SK-N-SH (cell line): ENCODE data around the gene PIP5K1C. TPM values are rescaled to one million over a fixed set of nuclear protein-coding genes. Genes with fewer than 3 reads are reported as not detected.

Experiments used
- CTCF ChIA-PET: fragments of 300-600, 350-600 bp; formaldehyde crosslinking; extraction: SDS; loops from one replicate; lab custom pipeline; 2021; lab: Yijun Ruan, JAX
- POLR2A ChIA-PET: fragments of 350-600 bp; sonication (Branson Sonifier 250); formaldehyde crosslinking; extraction: SDS; loops from one replicate; lab custom pipeline; 2020; ENCODE audit warnings: antibody characterized with exemption, inconsistent platforms; lab: Yijun Ruan, JAX
- DNase-seq: peaks from one replicate; pipeline ENCODE4 v3.0.0; 2012
- H2AFZ ChIP-seq: fragments of 200-600 bp; sonication (generic); 2 replicates; pipeline ENCODE4 v1.8.1; 2016; ENCODE audit warnings: antibody characterized with exemption, mild to moderate bottlenecking, low read depth
- H3F3A ChIP-seq: fragments of 200-600 bp; sonication (generic); replicated peaks from 2 replicates; pipeline ENCODE3; 2016; ENCODE audit warnings: antibody characterized with exemption, mild to moderate bottlenecking; ENCODE audit not compliant: insufficient read depth
- H3K27ac ChIP-seq, 2 experiments: fragments of 200-500 bp in 1 of 2; fragments of 200-600 bp in 1 of 2; sonication (Bioruptor generic) in 1 of 2; sonication (generic), shearing (Covaris generic) in 1 of 2; 2 replicates each; pipeline versions ENCODE4 v1.5.1 to v1.6.1; 2014 to 2016; ENCODE audit warnings: low read depth in 2 of 2, inconsistent platforms in 1 of 2, low read length in 1 of 2, mild to moderate bottlenecking in 1 of 2, mixed read lengths in 1 of 2
- H3K27me3 ChIP-seq: fragments of 200-600 bp; sonication (generic), shearing (Covaris generic); 2 replicates; pipeline ENCODE4 v1.6.1; 2016; ENCODE audit warnings: mixed run types; ENCODE audit not compliant: insufficient read depth
- H3K36me3 ChIP-seq, 2 experiments: fragments of 200-500 bp in 1 of 2; fragments of 200-600 bp in 1 of 2; sonication (Bioruptor generic) in 1 of 2; sonication (generic) in 1 of 2; replicated peaks in 1 of 2; 2 replicates each; pipeline versions ENCODE3 to v1.5.1; 2014 to 2016; ENCODE audit warnings: low read length in 1 of 2, mild to moderate bottlenecking in 1 of 2; ENCODE audit not compliant: insufficient read depth in 2 of 2, control insufficient read depth in 1 of 2
- H3K4me1 ChIP-seq, 2 experiments: fragments of 200-500 bp in 1 of 2; fragments of 200-600 bp in 1 of 2; sonication (Bioruptor generic) in 1 of 2; sonication (generic), shearing (Covaris generic) in 1 of 2; 2 replicates each; pipeline versions ENCODE4 v1.5.1 to v1.6.1; 2014 to 2016; ENCODE audit warnings: low read depth in 1 of 2, low read length in 1 of 2, mixed run types in 1 of 2; ENCODE audit not compliant: insufficient read depth in 2 of 2, control insufficient read depth in 1 of 2
- H3K4me2 ChIP-seq: fragments of 200-600 bp; sonication (generic), shearing (Covaris generic); 2 replicates; pipeline ENCODE4 v1.6.1; 2017; ENCODE audit warnings: mixed run types
- H3K4me3 ChIP-seq, 2 experiments: fragments of 200-500 bp in 1 of 2; fragments of 200-600 bp in 1 of 2; sonication (Bioruptor generic) in 1 of 2; sonication (generic), shearing (Covaris generic) in 1 of 2; 2 replicates each; pipeline versions ENCODE4 v1.5.1 to v1.8.1; 2014 to 2016; ENCODE audit warnings: low read depth in 2 of 2, inconsistent platforms in 1 of 2, low read length in 1 of 2, mild to moderate bottlenecking in 1 of 2, mixed read lengths in 1 of 2, moderate library complexity in 1 of 2
- H3K79me2 ChIP-seq: fragments of 200-600 bp; sonication (generic); 2 replicates; pipeline ENCODE4 v1.8.1; 2017; ENCODE audit warnings: mild to moderate bottlenecking; ENCODE audit not compliant: insufficient read depth
- H3K9ac ChIP-seq: fragments of 200-600 bp; sonication (generic); 2 replicates; pipeline ENCODE4 v1.6.1; 2017; ENCODE audit warnings: mixed run types
- H3K9me2 ChIP-seq: fragments of 200-600 bp; sonication (generic); 2 replicates; pipeline ENCODE4 v1.6.1; 2017; ENCODE audit warnings: mixed run types
- H3K9me3 ChIP-seq: fragments of 200-600 bp; sonication (generic); 2 replicates; pipeline ENCODE4 v1.6.1; 2017; ENCODE audit warnings: mixed run types, mild to moderate bottlenecking, moderate library complexity
- H4K20me1 ChIP-seq: fragments of 200-600 bp; sonication (generic); 2 replicates; pipeline ENCODE4 v1.6.1; 2017; ENCODE audit warnings: mild to moderate bottlenecking, mixed run types; ENCODE audit not compliant: insufficient read depth
- ELF1 ChIP-seq: IDR thresholded peaks from 2 replicates; pipeline ENCODE4 v1.4.0; 2012
- EP300 ChIP-seq, 2 experiments: IDR thresholded peaks; 2 replicates each; pipeline versions ENCODE4 v1.4.0 to v1.6.1; 2012; ENCODE audit warnings: borderline replicate concordance in 1 of 2, low read depth in 1 of 2, low read length in 1 of 2
- EZH2phosphoT487 ChIP-seq: fragments of 200-600 bp; sonication (generic); IDR thresholded peaks from 2 replicates; pipeline ENCODE4 v1.6.1; 2017; ENCODE audit warnings: low read depth, mixed run types, mild to moderate bottlenecking, antibody characterized with exemption, moderate library complexity, borderline replicate concordance
- FOSL2 ChIP-seq: IDR thresholded peaks from 2 replicates; pipeline ENCODE4 v1.4.0; 2012; ENCODE audit warnings: low read depth, mild to moderate bottlenecking, moderate library complexity, borderline replicate concordance
- FOXJ3 ChIP-seq: sonication (generic); formaldehyde crosslinking; IDR thresholded peaks from 2 replicates; pipeline ENCODE4 v1.5.1; 2020; ENCODE audit warnings: mild to moderate bottlenecking, missing genetic modification reagents
- GABPA ChIP-seq: IDR thresholded peaks from 2 replicates; pipeline ENCODE4 v1.4.0; 2012; ENCODE audit warnings: low read depth, mild to moderate bottlenecking
- GATA2 ChIP-seq: sonication (generic); formaldehyde crosslinking; IDR thresholded peaks from 2 replicates; pipeline ENCODE4 v1.5.0; 2020; ENCODE audit warnings: mild to moderate bottlenecking, missing genetic modification reagents
- JUND ChIP-seq: IDR thresholded peaks from 2 replicates; pipeline ENCODE4 v1.4.0; 2012
- NFIC ChIP-seq: IDR thresholded peaks from 2 replicates; pipeline ENCODE4 v1.4.0; 2012; ENCODE audit warnings: borderline replicate concordance
- NRF1 ChIP-seq: IDR thresholded peaks from 2 replicates; pipeline ENCODE4 v1.6.1; 2012; ENCODE audit warnings: low read depth, mild to moderate bottlenecking, low read length
- POLR2AphosphoS5 ChIP-seq: IDR thresholded peaks from 2 replicates; pipeline ENCODE4 v1.6.1; 2012; ENCODE audit warnings: low read depth, low read length
- RAD21 ChIP-seq: IDR thresholded peaks from 2 replicates; pipeline ENCODE4 v1.6.1; 2012; ENCODE audit warnings: mild to moderate bottlenecking, low read length
- RFX5 ChIP-seq: IDR thresholded peaks from 2 replicates; pipeline ENCODE4 v1.6.1; 2012; ENCODE audit warnings: mild to moderate bottlenecking, improper control_type of control experiment, low read length
- RXRA ChIP-seq: IDR thresholded peaks from 2 replicates; pipeline ENCODE4 v1.4.0; 2012; ENCODE audit warnings: low read depth, mild to moderate bottlenecking, borderline replicate concordance
- SIN3A ChIP-seq: IDR thresholded peaks from 2 replicates; pipeline ENCODE4 v1.6.1; 2012; ENCODE audit warnings: low read depth, mild to moderate bottlenecking, low read length, moderate library complexity, borderline replicate concordance
- SMC3 ChIP-seq: IDR thresholded peaks from 2 replicates; pipeline ENCODE4 v1.6.1; 2012; ENCODE audit warnings: low read depth, low read length, improper control_type of control experiment
- TAF1 ChIP-seq: IDR thresholded peaks from 2 replicates; pipeline ENCODE4 v1.6.1; 2012; ENCODE audit warnings: low read depth, mild to moderate bottlenecking, low read length, moderate library complexity, borderline replicate concordance
- WGBS: methylation state at CpG from one replicate; pipeline ENCODE4 v1.1.6; 2017; ENCODE audit warnings: low lambda C conversion rate; 5-methylcytosine and 5-hydroxymethylcytosine counted together
- polyA plus RNA-seq, 3 experiments: library from polyadenylated mRNA; depleted of rRNA; stranded (reverse); fragments of >200 nt; gene quantifications; 2 replicates each; pipeline ENCODE4 v1.2.3, GENCODE V29; 2012
- TF ChIP-seq, protein P1 (sequence below): IDR thresholded peaks from 2 replicates; pipeline ENCODE4 v1.4.0; 2012; ENCODE audit warnings: low read depth, borderline replicate concordance

PIP5K1C gene
- polyA plus RNA-seq, 1 of the 3 experiments (the other 2 are of a cell fraction) = 12.3 TPM

DNA sequence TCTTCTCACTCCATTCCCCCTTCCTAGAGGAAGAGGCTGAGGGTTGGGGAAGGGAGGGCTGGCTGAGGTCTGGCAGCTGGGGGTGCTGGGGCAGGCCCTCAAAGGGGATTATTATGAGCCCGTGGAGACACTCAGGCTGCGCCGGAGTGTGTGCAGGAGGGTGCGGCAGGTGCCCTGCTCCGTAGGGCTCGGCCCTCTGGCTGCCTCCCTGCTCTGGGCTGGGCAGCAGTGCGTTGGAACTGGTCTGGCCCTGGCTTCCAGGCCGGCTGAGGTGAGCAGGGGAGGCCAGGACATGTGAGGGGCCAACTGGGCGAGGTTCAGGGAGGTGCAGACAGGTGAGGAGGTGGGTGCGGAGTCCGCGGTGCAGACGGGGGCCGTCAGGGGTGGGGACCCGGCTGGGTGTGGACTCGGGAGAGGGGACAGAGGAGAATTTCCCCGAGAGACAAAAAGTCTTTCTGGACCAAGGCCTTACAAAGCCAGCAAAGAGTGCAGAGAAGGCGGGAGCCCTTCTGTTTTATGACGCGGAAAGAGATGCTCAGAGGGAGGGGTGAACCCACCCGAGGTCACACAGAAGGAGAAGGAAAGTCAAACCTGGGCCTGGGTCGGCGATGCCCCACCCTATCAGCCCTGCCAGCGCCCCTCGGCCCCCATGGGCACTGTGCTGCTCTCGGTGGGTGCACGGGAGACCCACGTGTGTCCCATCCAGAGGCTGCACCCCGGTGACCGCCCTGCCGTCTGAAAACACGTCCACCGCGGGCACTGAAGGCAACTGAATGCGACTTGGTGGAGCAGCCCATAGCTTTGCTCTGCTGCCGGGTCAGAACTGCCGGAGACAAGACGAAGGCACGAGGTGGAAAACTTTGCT, 31.0 kb downstream of the PIP5K1C start:
- H4K20me1 ChIP-seq = peaks cover 19% of the 10 kb centered on the region
- H3K9me3 ChIP-seq = no peaks in the 10 kb centered on the region
- H3K27me3 ChIP-seq = no peaks in the 10 kb centered on the region
- H3F3A ChIP-seq = no peaks in the 10 kb centered on the region
- no peak overlapping the region for H3K4me3 ChIP-seq
- H3K36me3 ChIP-seq = no peaks in the 10 kb centered on the region
- no peak overlapping the region; a peak in 1 of 4 replicates for H3K27ac ChIP-seq
- peaks cover 5% of the 10 kb centered on the region; the same call in 1 of the 2 replicates for H3K79me2 ChIP-seq
- ChIA-PET POLR2A (no interaction called here), CTCF (interaction anchor here (0.6 to 4.1 kb wide), 3 partner anchors 31 to 39 kb away, joined by 3 to 39 read pairs (median 4); partner anchors contain the start of gene PIP5K1C)
- no peak overlapping the region for H3K4me2 ChIP-seq
- TF ChIP-seq GATA2 (no peak), NFIC (no peak), FOXJ3 (no peak), EP300 (IDR thresholded peaks at IDR 0.05; ENCODE audit: borderline replicate concordance in 1 of 2, low read depth in 1 of 2, low read length in 1 of 2) (no peak), ELF1 (no peak), GABPA (no peak), RAD21 (no peak), RFX5 (no peak), TAF1 (no peak), POLR2AphosphoS5 (no peak), NRF1 (no peak), SMC3 (no peak), EZH2phosphoT487 (no peak), JUND (no peak), SIN3A (no peak), FOSL2 (no peak), RXRA (no peak)
- TF ChIP-seq, protein P1, sequence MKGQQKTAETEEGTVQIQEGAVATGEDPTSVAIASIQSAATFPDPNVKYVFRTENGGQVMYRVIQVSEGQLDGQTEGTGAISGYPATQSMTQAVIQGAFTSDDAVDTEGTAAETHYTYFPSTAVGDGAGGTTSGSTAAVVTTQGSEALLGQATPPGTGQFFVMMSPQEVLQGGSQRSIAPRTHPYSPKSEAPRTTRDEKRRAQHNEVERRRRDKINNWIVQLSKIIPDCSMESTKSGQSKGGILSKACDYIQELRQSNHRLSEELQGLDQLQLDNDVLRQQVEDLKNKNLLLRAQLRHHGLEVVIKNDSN = no peak
- TF ChIP-seq, all 33 proteins: peak for 0
- Histone ChIP-seq H2AFZ (no peak overlapping the region), H3K9me2 (no peaks in the 10 kb centered on the region), H3K9ac (no peak overlapping the region), H3K4me1 (peaks cover 0 to 2% of the 10 kb centered on the region in 2 experiments; a peak in 1 of 4 replicates)
- DNase-seq = no peak
- 95% methylated on average over 32 of the region's 39 CpGs for WGBS
